Naive B cell (primary cell): Measurements from ENCODE around the gene SSNA1. TPM values are rescaled to one million over a fixed set of nuclear protein-coding genes. Genes with fewer than 3 reads are reported as not detected.

Experiments used
- ATAC-seq, 2 donors: fragments of 150-1000 bp; cut with Tn5 transposase; 2 replicates each; pipeline ENCODE4 v1.10.0; 2021; ENCODE audit warnings: low read depth in 2 of 2, mild to moderate bottlenecking in 2 of 2, moderate library complexity in 2 of 2
- DNase-seq: peaks from one replicate; pipeline ENCODE4 v3.0.0; 2022
- H3K27ac Mint-ChIP-seq, 6 donors: one replicate each; pipeline ENCODE4 v1.8.0; 2020 to 2022; ENCODE audit warnings: mild to moderate bottlenecking in 6 of 6, mixed read lengths in 6 of 6, moderate library complexity in 5 of 6, inconsistent platforms in 2 of 6
- H3K27me3 Mint-ChIP-seq, 3 donors: one replicate each; pipeline ENCODE4 v1.8.0; 2021 to 2022; ENCODE audit warnings: mixed read lengths in 3 of 3, mild to moderate bottlenecking in 1 of 3
- H3K36me3 Mint-ChIP-seq, 2 donors: one replicate each; pipeline ENCODE4 v1.8.0; 2020 to 2022; ENCODE audit warnings: mixed read lengths in 2 of 2, inconsistent platforms in 1 of 2, mild to moderate bottlenecking in 1 of 2
- H3K4me1 Mint-ChIP-seq, 3 donors: one replicate each; pipeline ENCODE4 v1.8.0; 2020 to 2022; ENCODE audit warnings: mixed read lengths in 3 of 3, inconsistent platforms in 1 of 3, mild to moderate bottlenecking in 1 of 3, moderate library complexity in 1 of 3
- H3K4me3 Mint-ChIP-seq, 8 donors: one replicate each; pipeline ENCODE4 v1.8.0; 2020 to 2022; ENCODE audit warnings: mild to moderate bottlenecking in 8 of 8, mixed read lengths in 8 of 8, moderate library complexity in 8 of 8, inconsistent platforms in 2 of 8
- H3K9me3 Mint-ChIP-seq, 7 donors: one replicate each; pipeline ENCODE4 v1.8.0; 2020 to 2022; ENCODE audit warnings: mixed read lengths in 7 of 7, mild to moderate bottlenecking in 5 of 7, inconsistent platforms in 2 of 7, moderate library complexity in 1 of 7
- polyA plus RNA-seq, 6 donors: library from polyadenylated mRNA; unstranded; fragments of 300-500 nt; fragmentation: Illumina TruSeq; gene quantifications; one replicate each; pipeline ENCODE4 v1.2.3, GENCODE V29; 2021; ENCODE audit warnings: low read depth in 6 of 6

SSNA1 gene
- polyA plus RNA-seq, 6 donors from 2014 or later = 112 to 145 (median 132) TPM

GRCh38 chr9:137175345-137175961 is 13.0 kb upstream of the SSNA1 start:
- no peaks in the 10 kb centered on the region for H3K36me3 Mint-ChIP-seq
- H3K9me3 Mint-ChIP-seq = no peaks in the 10 kb centered on the region
- DNase-seq = no peak
- peak overlapping the region in 1 of 8 donors; percentile 68 for H3K4me3 Mint-ChIP-seq
- peaks cover 0 to 13% (median 2%) of the 10 kb centered on the region in 3 donors for H3K27me3 Mint-ChIP-seq
- H3K27ac Mint-ChIP-seq = peak overlapping the region in 2 of 6 donors; percentile 23 to 63
- H3K4me1 Mint-ChIP-seq = peaks cover 0 to 10% (median 6%) of the 10 kb centered on the region in 3 donors
- ATAC-seq = peak; percentile 19 to 34

- Mint-ChIP-seq H3K4me1 (peaks cover 0 to 10% (median 4%) of the 10 kb centered on the region in 3 donors), H3K36me3 (no peaks in the 10 kb centered on the region), H3K9me3 (no peaks in the 10 kb centered on the region), H3K27ac (peak overlapping the region in 3 of 6 donors; percentile 19 to 76 (median 23)), H3K4me3 (peak overlapping the region in 1 of 8 donors; percentile 21), H3K27me3 (peaks cover 0 to 2% (median 0%) of the 10 kb centered on the region in 3 donors)
- ATAC-seq = peak; percentile 62 to 66
- no peak for DNase-seq
Measured at GRCh38 chr9:137176302-137177182, 11.9 kb upstream of the SSNA1 start.

- no peak for DNase-seq
- Mint-ChIP-seq H3K27ac (peak overlapping the region in 1 of 6 donors; percentile 63), H3K4me3 (no peak overlapping the region), H3K36me3 (peaks cover 0 to 2% of the 10 kb centered on the region in 2 donors), H3K9me3 (no peaks in the 10 kb centered on the region), H3K27me3 (no peaks in the 10 kb centered on the region), H3K4me1 (peaks cover 0 to 10% (median under 1%) of the 10 kb centered on the region in 3 donors)
- no peak for ATAC-seq
Measured at GRCh38 chr9:137178201-137178938, 10.1 kb upstream of the SSNA1 start.

GRCh38 chr9:137178939-137179630 is 9.4 kb upstream of the SSNA1 start:
- no peak overlapping the region for H3K4me3 Mint-ChIP-seq
- ATAC-seq (no peak), DNase-seq (no peak)
- no peak overlapping the region for H3K27ac Mint-ChIP-seq
- H3K4me1 Mint-ChIP-seq = peaks cover 0 to 12% (median 3%) of the 10 kb centered on the region in 3 donors
- H3K27me3 Mint-ChIP-seq = no peaks in the 10 kb centered on the region
- peaks cover 0 to 9% of the 10 kb centered on the region in 2 donors for H3K36me3 Mint-ChIP-seq
- no peaks in the 10 kb centered on the region for H3K9me3 Mint-ChIP-seq

- Mint-ChIP-seq H3K4me3 (no peak overlapping the region), H3K9me3 (no peaks in the 10 kb centered on the region), H3K27me3 (no peaks in the 10 kb centered on the region), H3K36me3 (peaks cover 0 to 13% of the 10 kb centered on the region in 2 donors), H3K27ac (no peak overlapping the region), H3K4me1 (peaks cover 0 to 15% (median 9%) of the 10 kb centered on the region in 3 donors)
- DNase-seq (no peak), ATAC-seq (no peak)
Measured at GRCh38 chr9:137179761-137180160, 8.7 kb upstream of the SSNA1 start.

- H3K36me3 Mint-ChIP-seq = peaks cover 0 to 13% of the 10 kb centered on the region in 2 donors
- H3K27ac Mint-ChIP-seq = no peak overlapping the region
- H3K9me3 Mint-ChIP-seq = no peaks in the 10 kb centered on the region
- DNase-seq (no peak), ATAC-seq (no peak)
- no peaks in the 10 kb centered on the region for H3K27me3 Mint-ChIP-seq
- no peak overlapping the region for H3K4me3 Mint-ChIP-seq
- peaks cover 3 to 15% (median 9%) of the 10 kb centered on the region in 3 donors for H3K4me1 Mint-ChIP-seq
Measured at GRCh38 chr9:137180491-137180890, 8.0 kb upstream of the SSNA1 start.

- ATAC-seq = no peak
- Mint-ChIP-seq H3K4me3 (peak overlapping the region in 1 of 8 donors; percentile 33), H3K27me3 (no peaks in the 10 kb centered on the region), H3K27ac (no peak overlapping the region), H3K9me3 (no peaks in the 10 kb centered on the region), H3K36me3 (peaks cover 0 to 13% of the 10 kb centered on the region in 2 donors), H3K4me1 (peaks cover 10 to 15% (median 13%) of the 10 kb centered on the region in 3 donors)
- no peak for DNase-seq
Measured at GRCh38 chr9:137181680-137182079, 6.8 kb upstream of the SSNA1 start.

GRCh38 chr9:137182836-137183235 is 5.6 kb upstream of the SSNA1 start:
- H3K4me3 Mint-ChIP-seq = peak overlapping the region in 1 of 8 donors; percentile 38
- H3K4me1 Mint-ChIP-seq = peaks cover 20 to 26% (median 25%) of the 10 kb centered on the region in 3 donors
- H3K36me3 Mint-ChIP-seq = peaks cover 0 to 13% of the 10 kb centered on the region in 2 donors
- no peaks in the 10 kb centered on the region for H3K27me3 Mint-ChIP-seq
- H3K9me3 Mint-ChIP-seq = no peaks in the 10 kb centered on the region
- no peak for ATAC-seq
- no peak overlapping the region for H3K27ac Mint-ChIP-seq
- no peak for DNase-seq

- DNase-seq (no peak), ATAC-seq (no peak)
- Mint-ChIP-seq H3K27me3 (no peaks in the 10 kb centered on the region), H3K27ac (peak overlapping the region in 2 of 6 donors; percentile 16 to 22), H3K4me3 (peak overlapping the region in 5 of 8 donors; percentile 15 to 70 (median 38)), H3K4me1 (peaks cover 27 to 30% (median 29%) of the 10 kb centered on the region in 3 donors), H3K36me3 (peaks cover 0 to 13% of the 10 kb centered on the region in 2 donors), H3K9me3 (no peaks in the 10 kb centered on the region)
Measured at GRCh38 chr9:137183980-137184595, 4.4 kb upstream of the SSNA1 start.

- DNase-seq (no peak), ATAC-seq (no peak)
- Mint-ChIP-seq H3K4me1 (peaks cover 28 to 38% (median 36%) of the 10 kb centered on the region in 3 donors), H3K27ac (peak overlapping the region in 1 of 6 donors; percentile 26), H3K4me3 (peak overlapping the region in 2 of 8 donors; percentile 33 to 60), H3K27me3 (no peaks in the 10 kb centered on the region), H3K9me3 (no peaks in the 10 kb centered on the region), H3K36me3 (peaks cover 0 to 13% of the 10 kb centered on the region in 2 donors)
Measured at GRCh38 chr9:137184881-137185660, 3.4 kb upstream of the SSNA1 start.

GRCh38 chr9:137185921-137186320 is 2.6 kb upstream of the SSNA1 start:
- Mint-ChIP-seq H3K36me3 (peaks cover 0 to 13% of the 10 kb centered on the region in 2 donors), H3K27me3 (no peaks in the 10 kb centered on the region), H3K4me1 (peaks cover 28 to 43% (median 38%) of the 10 kb centered on the region in 3 donors), H3K4me3 (peak overlapping the region in 5 of 8 donors; percentile 25 to 95 (median 47)), H3K9me3 (no peaks in the 10 kb centered on the region), H3K27ac (no peak overlapping the region)
- ATAC-seq = no peak
- no peak for DNase-seq

- peaks cover 0 to 13% of the 10 kb centered on the region in 2 donors for H3K36me3 Mint-ChIP-seq
- ATAC-seq (no peak), DNase-seq (no peak)
- peak overlapping the region; percentile 19 to 96 (median 92) for H3K4me3 Mint-ChIP-seq
- peak overlapping the region in 1 of 6 donors; percentile 60 for H3K27ac Mint-ChIP-seq
- H3K4me1 Mint-ChIP-seq = peaks cover 28 to 47% (median 40%) of the 10 kb centered on the region in 3 donors
- no peaks in the 10 kb centered on the region for H3K9me3 Mint-ChIP-seq
- no peaks in the 10 kb centered on the region for H3K27me3 Mint-ChIP-seq
Measured at GRCh38 chr9:137186385-137186784, 2.1 kb upstream of the SSNA1 start.
